GM19455 (cell line): ENCODE results near the gene CEP89.
"Not testable (repeated sequence)": the region's sequence is repeated elsewhere in the genome, so short reads cannot be mapped to it uniquely, and the experiment has no call there.

Experiments
- ATAC-seq: cut with Tn5 transposase; IDR thresholded peaks from one replicate; pipeline ENCODE4 v1.9.1; 2021; ENCODE audit not compliant: unreplicated experiment

The CEP89 gene

GRCh38 chr19:32896516-32897214 is 75.1 kb downstream of the CEP89 start:
- no peak for ATAC-seq

GRCh38 chr19:32895384-32895783 is 76.4 kb downstream of the CEP89 start:
- no peak for ATAC-seq

- no peak for ATAC-seq
These were observed 80.1 kb downstream of the CEP89 start for GRCh38 chr19:32891609-32892008.

- no peak for ATAC-seq
These were observed 80.9 kb downstream of the CEP89 start for GRCh38 chr19:32890841-32891240.

GRCh38 chr19:32890326-32890725 is 81.4 kb downstream of the CEP89 start:
- ATAC-seq, result no peak

GRCh38 chr19:32889137-32889934 is 82.4 kb downstream of the CEP89 start:
- no peak for ATAC-seq

- no peak for ATAC-seq
These were observed 84.1 kb downstream of the CEP89 start for GRCh38 chr19:32887572-32888215.

- ATAC-seq, result no peak
These were observed 85.5 kb downstream of the CEP89 start for GRCh38 chr19:32886241-32886640.

- not testable (repeated sequence) for ATAC-seq
These were observed 86.5 kb downstream of the CEP89 start for GRCh38 chr19:32885255-32885654.

GRCh38 chr19:32881766-32882165 is 90.0 kb downstream of the CEP89 start:
- ATAC-seq, result no peak

- ATAC-seq, result no peak
These were observed 91.1 kb downstream of the CEP89 start for GRCh38 chr19:32880622-32881021.

GRCh38 chr19:32879741-32880140 is 92.0 kb downstream of the CEP89 start:
- ATAC-seq, result no peak

GRCh38 chr19:32878988-32879387 is 92.8 kb downstream of the CEP89 start:
- ATAC-seq, result no peak

- no peak for ATAC-seq
These were observed 93.6 kb downstream of the CEP89 start for GRCh38 chr19:32877977-32878745.

- no peak for ATAC-seq
These were observed 94.3 kb downstream of the CEP89 start for GRCh38 chr19:32877323-32877912.

- no peak for ATAC-seq
These were observed 94.9 kb downstream of the CEP89 start for GRCh38 chr19:32876919-32877285.

- ATAC-seq, result no peak
These were observed 95.4 kb downstream of the CEP89 start for GRCh38 chr19:32876236-32876918.

- ATAC-seq, result no peak
These were observed 96.3 kb downstream of the CEP89 start for GRCh38 chr19:32875428-32875827.

GRCh38 chr19:32874605-32875004 is 97.2 kb downstream of the CEP89 start:
- no peak for ATAC-seq

GRCh38 chr19:32873247-32873959 is 98.4 kb downstream of the CEP89 start:
- no peak for ATAC-seq
